DMS53 (cell line): ENCODE data around the gene INO80E.
"Not testable (repeated sequence)": the region's sequence is repeated elsewhere in the genome, so short reads cannot be mapped to it uniquely, and the experiment has no call there.

ENCODE experiments used
- DNase-seq: peaks from one replicate; lab custom pipeline; 2025; lab: John Stamatoyannopoulos, UW

Gene INO80E, protein sequence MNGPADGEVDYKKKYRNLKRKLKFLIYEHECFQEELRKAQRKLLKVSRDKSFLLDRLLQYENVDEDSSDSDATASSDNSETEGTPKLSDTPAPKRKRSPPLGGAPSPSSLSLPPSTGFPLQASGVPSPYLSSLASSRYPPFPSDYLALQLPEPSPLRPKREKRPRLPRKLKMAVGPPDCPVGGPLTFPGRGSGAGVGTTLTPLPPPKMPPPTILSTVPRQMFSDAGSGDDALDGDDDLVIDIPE

DNA sequence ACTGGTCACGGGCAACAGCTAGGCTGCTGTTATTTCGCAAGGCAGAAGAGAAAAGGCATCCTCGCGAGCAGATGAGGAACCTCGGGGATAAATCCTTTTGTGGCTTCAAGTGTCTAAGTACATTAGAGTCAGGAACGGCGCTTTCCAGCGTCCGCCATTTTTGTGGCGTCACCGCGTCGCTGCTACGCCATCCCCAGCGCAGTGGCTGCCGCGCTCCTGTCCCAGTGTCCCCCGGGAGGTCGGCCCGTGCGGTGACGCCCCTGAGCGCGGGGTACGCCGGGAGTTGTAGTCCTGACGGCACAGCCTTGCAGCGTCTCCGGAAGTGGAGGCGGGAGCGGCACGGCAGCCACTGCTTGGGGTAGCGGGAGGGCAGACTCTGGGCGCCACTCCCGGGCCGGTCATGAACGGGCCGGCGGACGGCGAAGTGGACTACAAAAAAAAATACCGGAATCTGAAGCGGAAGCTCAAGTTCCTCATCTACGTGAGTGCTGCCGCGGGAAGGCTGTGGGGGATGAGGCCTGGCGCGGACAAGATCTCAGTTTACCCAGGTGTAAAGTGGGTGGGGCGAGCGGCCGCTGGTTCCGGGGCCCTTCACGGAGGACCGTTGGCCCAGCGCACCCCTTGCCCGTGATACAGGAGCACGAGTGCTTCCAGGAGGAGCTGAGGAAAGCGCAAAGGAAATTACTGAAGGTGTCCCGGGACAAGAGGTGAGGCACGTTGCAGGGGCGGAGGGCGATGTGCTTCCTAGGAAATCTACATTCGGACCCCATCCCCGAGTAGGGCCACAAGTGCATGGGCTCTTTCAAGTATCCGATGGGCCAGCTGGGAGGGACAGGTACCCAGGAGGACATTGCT is at the start of gene INO80E:
Gene INO80E (plus strand): TSS at position 331 of the 855 bp plus-strand sequence. CDS start 70 bp downstream, at position 401.
- DNase-seq, result peak; percentile 97

DNA sequence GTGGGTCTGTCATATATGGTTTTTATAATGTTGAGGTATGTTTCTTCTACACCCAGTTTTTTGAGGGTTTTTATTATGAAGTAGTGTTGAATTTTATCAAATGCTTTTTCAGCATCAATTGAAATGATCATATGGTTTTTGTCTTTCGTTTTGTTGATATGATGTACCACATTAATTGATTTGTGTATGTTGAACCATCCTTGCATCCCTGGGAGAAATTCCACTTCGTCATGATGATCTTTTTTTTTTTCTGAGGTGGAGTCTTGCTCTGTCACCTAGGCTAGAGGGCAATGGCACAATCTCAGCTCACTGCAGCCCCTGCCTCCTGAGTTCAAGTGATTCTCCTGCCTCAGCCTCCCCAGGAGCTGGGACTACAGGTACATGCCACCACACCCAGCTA is 48.1 kb upstream of the INO80E start:
- no peak for DNase-seq

DNA sequence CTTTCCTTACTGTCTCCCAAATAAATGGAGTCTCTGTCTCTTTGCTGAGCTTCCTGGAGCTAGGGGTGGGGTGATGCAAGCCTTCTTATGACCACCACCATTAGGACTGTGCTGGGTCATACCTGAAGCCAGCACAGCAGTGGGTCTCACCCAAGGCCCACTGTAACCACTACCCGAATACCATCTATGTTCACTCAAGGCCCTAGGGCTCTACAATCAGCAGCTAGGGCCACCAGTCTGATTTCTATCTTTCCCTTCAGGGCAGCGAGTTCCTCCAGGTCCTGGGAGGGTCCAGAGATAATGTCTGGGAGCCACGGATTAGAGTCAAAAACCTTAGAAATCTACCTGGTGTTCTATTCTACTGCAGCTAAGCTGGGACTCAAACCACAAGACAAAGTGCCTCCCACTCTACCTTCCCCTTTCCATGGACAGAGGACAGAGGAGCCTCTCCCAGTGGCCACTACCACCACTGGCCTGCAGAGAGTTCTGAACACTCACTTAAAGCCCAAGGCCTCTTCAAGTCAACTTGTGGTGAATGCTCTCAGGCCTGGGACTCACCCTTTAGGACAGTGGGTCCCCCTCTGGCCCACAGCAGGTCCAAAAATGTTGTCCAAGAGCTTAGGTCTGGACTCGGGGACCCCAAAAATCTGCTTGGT is 45.1 kb upstream of the INO80E start:
- no peak for DNase-seq

DNA sequence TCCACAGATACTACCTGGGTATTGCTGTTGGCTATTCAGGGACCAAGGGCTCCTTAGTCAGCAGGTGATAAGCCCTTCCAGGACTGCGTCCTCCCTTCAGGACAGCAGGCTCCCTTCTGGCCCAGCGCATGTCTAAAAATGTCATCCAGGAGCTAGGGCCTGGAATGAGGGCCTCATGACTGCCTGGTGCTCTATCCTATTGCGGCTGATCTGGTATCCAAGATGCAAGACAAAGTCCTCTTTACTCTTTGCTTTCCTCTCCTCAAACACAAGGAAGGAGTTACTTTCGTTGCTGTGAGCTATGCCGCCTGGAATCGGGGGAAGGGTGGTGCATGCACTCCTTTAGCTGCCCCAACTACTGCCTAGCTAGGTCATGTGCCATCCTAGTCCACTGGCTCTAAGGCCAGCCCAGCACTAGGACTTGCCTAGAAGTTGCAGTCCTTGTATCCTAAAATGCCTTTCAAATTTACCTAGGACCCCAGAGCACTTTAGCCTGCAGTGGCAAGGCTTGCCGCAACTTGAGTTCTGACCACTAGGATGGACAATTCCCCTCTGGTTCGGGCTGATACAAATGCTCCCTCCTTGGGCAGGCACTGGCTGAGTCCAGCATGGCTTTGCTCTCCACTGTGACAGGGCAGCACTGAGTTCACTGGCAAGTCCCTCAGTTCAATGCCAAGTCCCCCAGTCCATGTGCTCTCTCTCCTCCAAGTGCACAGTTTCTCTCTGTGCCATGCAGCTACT is 44.2 kb upstream of the INO80E start:
- no peak for DNase-seq

DNA sequence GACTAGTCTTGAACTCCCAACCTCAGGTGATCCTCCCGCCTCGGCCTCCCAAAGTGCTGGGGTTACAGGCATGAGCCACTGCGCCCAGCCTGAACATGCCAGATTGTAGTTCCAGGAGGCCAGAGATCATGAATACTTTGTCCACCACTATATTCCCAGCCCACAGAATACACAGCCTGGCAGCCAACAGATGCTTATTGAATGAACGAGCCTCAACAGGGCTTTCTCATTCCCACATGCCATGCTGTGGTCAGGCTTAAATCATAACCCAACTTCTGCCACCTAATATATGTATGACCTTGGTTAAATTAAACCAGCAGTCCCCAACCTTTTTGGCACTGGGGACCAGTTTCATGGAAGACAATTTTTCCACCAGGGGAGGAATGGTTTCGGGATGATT is 37.3 kb upstream of the INO80E start:
- no peak for DNase-seq

DNA sequence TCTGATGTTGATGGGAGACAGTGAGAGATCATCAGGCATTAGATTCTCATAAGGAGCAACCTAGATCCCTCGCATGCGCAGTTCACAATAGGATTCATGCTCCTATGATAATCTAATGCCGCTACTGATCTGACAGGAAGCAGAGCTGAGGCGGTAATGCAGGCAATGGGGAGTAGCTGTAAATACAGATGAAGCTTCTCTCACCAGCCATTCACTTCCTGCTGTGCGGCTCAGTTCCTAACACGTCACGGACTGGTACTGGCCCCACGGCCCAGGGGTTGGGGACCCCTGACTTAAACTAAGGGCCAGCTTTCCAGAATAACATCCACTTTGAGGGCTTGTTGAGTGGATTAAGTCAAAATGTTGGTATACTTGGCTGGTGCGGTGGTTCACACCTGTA is 36.7 kb upstream of the INO80E start:
- DNase-seq, result no peak

DNA sequence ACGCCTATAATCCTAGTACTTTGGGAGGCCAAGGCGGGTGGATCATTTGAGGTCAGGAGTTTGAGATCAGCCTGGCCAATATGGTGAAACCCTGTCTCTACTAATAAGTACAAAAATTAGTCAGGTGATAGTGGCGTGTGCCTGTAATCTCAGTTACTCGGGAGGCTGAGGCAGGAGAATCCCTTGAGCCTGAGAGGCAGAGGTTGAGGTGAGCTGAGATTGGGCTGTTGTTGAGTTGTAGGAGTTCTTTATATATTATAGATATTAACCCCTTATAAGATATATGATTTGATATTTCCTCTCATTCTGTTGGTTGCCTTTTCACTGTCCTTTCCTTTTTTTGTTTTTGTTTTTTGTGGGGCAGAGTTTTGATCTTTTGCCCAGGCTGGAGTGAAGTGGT is 36.2 kb upstream of the INO80E start:
- not testable (repeated sequence) for DNase-seq

DNA sequence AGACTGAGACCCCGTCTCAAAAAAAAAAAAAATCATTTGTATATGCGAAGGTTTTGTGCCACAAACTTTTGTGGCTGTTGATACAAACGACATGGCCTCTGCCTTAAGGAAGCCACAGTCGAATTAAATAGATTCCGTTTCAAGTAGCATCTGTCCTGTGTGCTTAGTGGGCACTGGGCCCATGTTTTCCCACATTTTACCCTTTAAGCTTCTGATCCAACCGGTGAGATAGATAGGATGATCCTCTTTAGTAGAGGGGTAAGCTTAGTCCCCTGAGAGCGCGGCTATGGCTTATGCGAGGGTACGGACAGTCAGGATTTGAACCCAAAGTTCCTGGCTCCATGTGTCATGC is 34.9 kb upstream of the INO80E start:
- peak; percentile 23 for DNase-seq

DNA sequence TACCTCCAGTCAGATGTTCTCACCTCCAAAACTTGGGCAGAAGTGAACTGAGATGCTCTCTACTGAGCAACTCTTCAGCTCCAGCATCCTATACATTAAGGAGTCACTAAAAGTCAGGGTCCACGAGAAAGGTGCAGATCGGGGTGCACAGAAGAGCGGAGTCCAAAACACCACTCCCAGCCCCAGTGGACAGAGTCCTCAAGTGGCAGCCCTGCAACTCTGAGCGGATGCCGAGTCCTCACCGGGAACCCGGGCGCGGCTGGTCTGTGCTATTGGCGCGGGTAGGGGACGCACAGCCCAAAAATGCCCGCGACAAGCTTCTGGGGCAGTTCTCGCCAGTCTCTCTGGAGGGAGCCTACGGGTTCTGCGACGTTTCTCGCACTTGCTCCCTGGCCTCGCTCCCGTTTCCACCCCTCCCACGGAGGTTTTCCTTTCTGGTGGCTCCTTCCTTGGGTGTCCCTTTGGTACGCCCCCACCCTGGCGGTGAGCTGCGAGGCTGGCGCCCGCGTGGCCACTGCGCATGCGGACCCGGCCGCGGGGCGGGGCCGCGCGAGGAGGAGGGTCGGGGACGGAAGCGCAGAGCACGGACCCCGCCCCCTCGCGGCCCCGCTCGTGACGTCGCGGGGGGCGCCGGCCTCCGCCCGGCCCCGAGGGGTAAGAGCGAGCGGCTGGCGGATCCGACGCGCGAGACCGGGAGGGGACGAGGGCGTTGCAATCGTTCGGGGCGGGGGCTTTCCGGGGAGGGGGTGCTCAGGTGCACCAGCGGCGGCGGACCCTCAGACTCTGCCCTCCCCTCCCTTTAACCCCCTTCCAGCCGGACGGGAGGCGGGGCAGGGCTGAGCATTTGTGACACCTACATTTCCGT is 34.3 kb upstream of the INO80E start, which contains the start of gene TMEM219:
Gene TMEM219 (plus strand): TSS at position 601 of the 865 bp plus-strand sequence. CDS start 1,065 bp downstream, outside the sequence.
- DNase-seq, result peak; percentile 89

DNA sequence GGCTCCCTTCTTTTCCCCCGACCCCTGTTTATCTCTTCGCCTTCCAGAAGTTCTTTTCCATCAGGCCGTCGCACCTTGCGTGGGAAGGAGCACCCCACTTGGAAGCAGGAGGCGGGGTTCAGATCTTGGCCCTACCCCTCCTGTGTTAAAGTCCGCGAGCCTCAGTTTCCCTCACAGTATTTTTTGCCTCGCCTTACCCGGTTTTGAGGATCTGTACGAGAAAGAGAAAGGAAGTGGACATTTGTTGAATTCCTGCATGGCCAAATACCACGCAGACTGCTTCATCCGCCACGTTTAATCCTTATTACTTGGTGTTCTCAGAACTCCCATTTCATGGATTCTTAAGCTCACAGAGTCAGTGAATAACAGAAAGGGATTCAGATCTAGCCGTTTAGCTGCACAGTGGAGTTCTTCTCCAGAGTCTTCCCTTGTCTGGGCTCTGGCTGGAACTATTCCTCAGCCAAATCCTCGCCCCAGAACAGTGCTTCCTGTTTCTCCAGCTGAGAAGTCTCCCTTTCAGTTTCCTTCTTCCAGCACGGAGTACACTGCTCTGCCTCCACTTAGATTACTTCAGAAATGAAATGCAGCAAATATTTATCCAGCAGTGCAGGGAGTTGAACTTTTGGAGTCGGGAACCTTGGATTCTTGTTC is 33.6 kb upstream of the INO80E start:
- peak; percentile 29 for DNase-seq

DNA sequence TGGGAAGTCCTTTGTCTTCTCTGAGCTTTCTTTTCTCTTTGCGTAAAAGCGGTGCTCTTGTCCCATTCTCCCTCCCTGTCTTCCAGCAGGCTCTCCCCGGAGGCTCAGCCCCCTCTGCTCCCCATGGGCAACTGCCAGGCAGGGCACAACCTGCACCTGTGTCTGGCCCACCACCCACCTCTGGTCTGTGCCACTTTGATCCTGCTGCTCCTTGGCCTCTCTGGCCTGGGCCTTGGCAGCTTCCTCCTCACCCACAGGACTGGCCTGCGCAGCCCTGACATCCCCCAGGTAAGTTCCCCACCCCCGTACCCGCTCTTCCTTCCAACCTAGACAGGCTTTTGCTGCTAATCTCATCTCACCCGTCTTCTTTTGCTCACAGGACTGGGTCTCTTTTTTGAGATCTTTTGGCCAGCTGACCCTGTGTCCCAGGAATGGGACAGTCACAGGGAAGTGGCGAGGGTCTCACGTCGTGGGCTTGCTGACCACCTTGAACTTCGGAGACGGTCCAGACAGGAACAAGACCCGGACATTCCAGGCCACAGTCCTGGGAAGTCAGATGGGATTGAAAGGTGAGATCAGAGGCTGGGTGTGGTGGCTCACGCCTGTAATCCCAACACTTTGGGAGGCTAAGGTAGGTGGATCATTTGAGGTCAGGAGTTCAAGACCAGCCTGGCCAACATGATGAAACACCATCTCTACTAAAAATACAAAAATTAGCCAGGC is 32.9 kb upstream of the INO80E start:
- DNase-seq, result no peak

DNA sequence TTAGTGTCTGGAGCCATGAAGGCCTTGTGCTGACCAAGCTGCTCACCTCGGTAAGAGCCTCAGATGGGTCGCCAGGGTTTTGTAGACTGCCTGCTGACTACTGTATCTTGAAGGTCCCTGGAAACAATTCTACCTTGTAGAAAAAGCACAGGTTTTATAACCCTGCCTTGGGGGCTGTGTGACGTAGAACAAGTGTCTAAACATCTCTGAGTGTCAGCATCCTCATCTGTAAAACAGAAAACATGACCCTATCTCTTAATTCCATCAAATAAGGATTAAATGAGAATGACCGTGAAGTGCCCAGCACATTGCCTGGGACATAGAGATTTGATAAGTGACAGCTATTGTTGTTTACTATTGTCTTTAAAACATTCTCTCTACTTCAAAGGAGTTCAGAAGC is 27.8 kb upstream of the INO80E start:
- no peak for DNase-seq

DNA sequence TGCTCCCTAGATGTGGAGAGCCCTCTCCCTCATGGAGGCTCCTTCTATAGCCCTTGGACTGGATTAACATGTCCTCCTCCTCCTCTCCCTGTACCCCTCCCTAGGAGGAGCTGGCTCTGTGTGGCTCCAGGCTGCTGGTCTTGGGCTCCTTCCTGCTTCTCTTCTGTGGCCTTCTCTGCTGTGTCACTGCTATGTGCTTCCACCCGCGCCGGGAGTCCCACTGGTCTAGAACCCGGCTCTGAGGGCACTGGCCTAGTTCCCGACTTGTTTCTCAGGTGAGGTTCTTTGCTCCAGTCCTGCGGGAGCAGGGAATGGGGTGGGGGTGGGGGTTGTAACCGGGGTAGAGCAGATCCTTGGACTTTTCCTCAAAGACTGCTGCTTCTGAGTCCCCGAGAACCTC is 24.7 kb upstream of the INO80E start:
- no peak for DNase-seq

DNA sequence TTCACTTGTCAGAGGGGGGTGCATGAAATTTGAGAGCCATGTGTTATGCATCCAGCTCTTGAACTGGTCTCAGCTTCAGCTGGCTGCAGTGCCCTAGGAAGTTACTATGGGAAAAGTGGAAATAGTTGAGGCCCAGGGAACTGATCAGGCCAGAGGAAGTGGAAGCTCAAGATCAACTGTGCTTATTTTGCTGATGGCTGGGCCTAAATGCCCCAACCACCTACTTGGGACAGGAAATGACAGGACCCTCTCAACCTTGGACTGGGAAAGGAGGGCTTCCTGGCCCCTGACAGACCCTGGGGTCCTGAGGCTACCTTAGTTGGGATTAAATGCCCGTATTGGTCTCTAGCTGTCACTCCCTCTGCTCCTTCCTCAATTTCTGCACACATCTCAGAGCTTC is 23.5 kb upstream of the INO80E start:
- DNase-seq, result no peak

DNA sequence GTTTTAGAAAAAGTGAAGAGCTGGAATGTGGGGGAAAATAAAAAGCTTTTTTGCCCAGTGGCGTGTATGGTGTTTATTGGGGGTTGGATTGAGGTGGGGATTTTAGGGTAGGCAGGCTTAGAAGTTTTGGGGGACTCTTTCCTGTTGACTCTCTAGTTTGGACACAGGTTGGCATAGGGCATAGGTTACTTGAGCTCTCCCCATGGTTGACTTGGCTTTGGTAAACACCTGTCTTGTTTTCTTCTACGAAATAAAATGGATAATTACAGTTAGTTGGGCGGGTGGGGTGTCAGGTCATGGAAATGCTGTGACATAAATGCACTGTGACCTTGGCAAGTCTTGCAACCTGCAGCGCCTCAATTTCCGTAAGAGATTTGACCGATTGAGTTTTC is 23.1 kb upstream of the INO80E start:
- no peak for DNase-seq

DNA sequence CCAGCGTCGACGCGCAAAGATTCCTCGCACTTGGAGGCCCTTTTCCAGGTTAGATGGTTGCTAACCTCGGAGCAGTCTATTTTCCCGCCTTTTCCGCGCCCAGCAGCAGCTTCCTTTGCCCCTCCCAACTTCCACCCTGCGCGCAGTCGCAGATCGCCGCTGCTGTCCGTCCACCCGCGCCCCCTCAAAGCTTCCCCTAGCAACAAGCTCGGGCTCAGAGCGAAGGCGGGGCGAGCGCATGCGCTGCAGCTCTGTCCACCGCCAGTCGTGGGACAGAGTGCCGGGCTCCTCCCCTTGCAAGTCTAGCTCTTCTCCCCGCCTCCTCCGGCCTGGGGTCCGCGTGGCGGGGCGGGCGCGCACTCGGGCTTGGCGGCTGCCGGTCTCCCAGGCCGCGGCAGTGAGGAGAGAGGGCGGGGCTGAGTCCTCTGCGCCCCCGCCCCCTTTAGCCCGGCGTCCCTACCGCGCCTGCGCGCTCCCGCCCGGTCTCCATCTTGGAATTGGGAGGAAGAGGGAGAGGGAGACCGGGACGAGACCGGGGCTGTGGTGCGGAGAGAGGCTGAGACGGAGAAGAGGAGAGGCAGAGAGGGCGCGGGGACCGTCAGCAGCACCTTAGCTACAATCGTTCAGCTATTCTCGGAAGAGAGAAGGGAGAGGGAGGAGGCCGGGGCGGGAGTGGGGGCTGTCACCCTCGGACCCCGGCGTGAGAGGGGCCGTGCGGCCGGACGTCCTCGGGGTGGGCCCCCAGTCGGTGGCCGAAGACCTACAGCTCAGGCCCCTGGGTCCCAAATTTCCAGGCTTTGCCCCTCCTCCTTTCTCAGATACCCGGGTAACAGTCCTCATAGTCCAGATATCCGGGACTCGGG is 22.4 kb upstream of the INO80E start, which contains the start of gene TAOK2:
Gene TAOK2 (plus strand): TSS at position 485 of the 863 bp plus-strand sequence. CDS start 3,905 bp downstream, outside the sequence.
- DNase-seq, result peak; percentile 98

DNA sequence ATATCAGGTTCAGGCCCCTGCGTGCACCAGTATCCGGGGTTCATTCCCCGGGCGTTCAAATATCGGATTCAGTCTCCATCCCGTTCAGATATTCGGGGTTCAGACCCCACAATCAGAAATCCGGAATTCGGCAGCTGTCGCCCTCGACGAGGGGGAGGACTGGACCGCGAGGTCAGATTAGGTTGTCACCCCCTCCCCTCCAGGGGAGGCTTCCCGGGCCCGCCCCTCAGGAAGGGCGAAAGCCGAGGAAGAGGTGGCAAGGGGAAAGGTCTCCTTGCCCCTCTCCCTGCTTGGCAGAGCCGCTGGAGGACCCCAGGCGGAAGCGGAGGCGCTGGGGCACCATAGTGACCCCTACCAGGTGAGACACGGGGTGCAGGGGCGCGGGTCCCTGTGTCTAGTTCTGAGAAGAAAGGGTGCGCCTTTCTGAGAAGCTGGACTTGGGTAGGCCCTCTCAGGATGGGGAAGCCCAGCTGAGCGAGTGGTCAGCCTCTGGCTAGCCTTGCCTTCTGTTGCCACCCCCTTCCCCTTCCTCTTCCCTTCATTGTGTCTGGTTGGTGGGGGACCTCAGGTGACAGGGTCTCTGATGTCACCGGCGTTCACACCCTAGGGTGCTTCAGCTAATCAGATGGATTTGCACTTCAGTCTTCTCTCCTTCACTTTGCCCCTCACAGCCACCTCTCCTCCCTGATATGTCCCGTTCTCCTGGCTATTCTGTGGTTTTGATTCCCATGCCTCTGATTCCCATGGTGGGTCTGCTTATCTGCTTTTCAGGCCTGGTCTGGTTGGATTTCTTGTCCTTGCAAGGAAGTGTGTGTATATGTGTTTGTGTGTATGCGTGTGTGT is 21.5 kb upstream of the INO80E start:
- DNase-seq, result peak; percentile 34

DNA sequence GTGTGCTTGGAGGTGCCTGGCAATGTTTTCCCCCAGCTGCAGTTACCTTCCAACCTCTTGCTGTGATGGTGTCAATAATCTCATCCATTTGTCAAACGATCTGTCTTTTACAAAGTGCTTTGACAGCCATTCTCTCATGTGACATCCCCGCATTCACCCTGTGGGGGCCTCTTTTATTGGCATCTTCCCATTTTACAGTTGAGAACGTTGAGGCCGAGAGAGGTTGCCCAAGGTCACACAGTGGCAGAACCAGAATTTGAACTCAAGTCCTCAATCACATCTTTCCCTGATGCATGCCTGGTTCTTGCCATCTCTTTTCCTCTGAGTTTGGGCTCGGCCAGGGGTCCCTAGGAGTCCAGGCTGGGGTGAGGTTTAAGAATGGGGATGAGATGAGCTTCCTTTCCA is 20.9 kb upstream of the INO80E start:
- DNase-seq, result no peak
